SH-SY5Y (cell line): ENCODE results near the gene PRR7.

ENCODE experiments used
- GATA2 ChIP-seq: IDR thresholded peaks from 2 replicates; pipeline ENCODE4 v1.6.1; 2011; ENCODE audit warnings: mild to moderate bottlenecking, low read depth, low read length
- GATA3 ChIP-seq: IDR thresholded peaks from 2 replicates; pipeline ENCODE4 v1.6.1; 2011; ENCODE audit warnings: low read depth, mild to moderate bottlenecking, low read length, moderate library complexity

DNA sequence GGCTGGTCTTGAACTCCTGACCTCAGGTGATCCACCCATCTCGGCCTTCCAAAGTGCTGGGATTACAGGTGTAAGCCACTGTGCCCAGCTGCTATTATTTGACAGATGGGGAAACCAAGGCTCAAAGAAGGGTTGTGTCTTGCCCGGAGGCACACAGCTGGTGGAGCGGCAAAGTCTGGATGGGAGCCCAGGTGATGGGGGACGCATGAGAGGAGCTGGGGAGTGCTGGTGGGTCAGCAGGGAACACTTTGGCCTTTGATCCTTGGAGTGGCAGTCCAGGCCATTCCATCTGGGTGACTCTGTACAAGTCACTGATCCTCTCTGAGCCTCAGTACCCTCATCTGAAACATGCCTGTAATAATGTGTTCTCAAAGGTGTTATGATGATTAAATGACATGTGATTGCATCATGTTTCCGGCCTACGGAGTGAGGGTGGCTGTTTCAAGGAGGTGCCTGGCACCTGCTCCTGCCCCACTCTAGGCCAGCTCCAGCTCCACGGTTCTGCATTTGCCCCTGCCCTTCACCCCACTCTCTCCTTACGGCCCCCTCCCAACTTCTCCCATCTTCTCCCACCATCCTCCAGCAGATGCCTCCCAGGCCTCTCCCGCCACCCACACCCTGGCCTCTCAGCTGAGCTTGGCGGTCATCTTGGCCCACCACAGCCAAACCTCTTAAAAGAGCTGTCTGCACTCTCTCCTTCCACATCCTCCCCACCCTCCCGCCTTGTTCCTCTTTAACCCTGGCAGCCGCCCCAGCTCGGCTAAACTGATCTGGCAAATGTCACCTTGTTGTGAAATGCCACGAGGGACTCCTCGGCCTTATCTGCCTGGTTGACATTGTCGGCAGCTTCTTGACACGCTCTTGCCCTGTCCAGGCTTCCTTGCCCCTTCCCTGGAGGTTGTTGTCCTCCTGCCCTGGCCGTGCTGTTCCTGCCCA is 32.4 kb downstream of the PRR7 start:
- peak; percentile 65 for TF ChIP-seq GATA2
- no peak for TF ChIP-seq GATA3
